ENCODE results near the gene ATP23.

ATP23 gene

GRCh38 chr12:57983858-57984505, 42.6 kb downstream of the ATP23 start:
- no peak for DNase-seq

- DNase-seq: no peak
Measured at GRCh38 chr12:57984629-57985151, 43.3 kb downstream of the ATP23 start.

DNA sequence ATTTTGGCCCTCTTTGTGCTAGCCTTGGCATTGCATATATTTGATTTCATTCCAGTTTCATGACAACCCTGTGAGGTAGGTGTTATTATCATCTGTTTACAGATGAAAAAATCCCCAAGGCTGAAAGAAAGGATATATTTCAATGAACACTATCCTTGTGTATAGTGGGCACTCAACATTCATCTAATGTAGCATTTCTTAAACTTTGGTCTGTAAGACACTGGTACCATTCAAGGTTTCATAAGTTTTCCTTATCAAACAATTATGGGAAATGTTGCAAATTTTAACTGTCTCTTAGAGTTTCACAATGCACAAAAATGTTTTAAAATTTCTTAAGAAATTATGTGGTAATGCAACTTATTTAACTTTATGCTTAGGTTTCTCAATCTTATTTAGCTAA, 44.3 kb downstream of the ATP23 start:
- no peak for DNase-seq

DNA sequence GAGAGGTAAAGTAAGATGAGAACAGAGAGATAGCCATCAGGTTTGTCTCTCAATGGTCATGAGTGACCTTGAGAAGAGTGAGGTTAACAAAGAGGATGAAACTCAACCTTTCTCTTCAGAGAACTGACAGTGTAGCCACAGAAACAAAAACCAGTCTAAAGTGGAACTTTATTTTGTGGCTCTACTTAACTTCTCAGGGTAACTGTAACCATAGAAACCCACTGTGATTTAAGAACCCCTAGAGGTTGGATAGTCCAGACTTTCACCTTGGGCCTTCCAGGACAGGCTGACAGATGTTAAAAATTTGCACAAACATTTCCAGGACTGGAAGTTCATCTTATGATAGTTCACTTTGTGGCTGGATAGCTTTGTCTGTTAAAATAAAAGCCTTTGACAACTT, 48.5 kb downstream of the ATP23 start:
- no peak for DNase-seq

GRCh38 chr12:57990241-57990883, 49.0 kb downstream of the ATP23 start:
- DNase-seq: no peak

- DNase-seq: no peak
Measured at GRCh38 chr12:57992001-57992400, 50.6 kb downstream of the ATP23 start.

GRCh38 chr12:57993030-57993429, 51.7 kb downstream of the ATP23 start:
- DNase-seq: no peak

GRCh38 chr12:57993834-57994233, 52.5 kb downstream of the ATP23 start:
- DNase-seq: no peak

DNA sequence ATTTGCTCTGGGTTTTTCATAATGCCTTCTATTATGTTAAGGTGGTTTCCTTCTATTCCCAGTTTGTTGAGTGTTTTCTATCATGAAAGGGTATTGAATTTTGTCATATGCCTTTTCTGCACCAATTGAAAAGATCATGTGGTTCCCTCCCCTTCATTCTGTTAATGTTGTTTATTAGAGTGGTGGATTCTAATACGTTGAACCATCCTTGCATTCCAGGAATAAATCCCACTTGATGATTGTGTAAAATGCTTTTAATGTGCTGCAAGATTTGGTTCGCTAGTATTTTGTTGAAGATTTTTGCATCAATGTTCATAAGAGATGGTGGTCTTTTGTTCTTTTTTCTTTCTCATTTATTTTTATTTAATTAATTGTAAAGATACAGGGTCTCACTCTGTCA, 55.2 kb downstream of the ATP23 start:
- DNase-seq: no peak

DNA sequence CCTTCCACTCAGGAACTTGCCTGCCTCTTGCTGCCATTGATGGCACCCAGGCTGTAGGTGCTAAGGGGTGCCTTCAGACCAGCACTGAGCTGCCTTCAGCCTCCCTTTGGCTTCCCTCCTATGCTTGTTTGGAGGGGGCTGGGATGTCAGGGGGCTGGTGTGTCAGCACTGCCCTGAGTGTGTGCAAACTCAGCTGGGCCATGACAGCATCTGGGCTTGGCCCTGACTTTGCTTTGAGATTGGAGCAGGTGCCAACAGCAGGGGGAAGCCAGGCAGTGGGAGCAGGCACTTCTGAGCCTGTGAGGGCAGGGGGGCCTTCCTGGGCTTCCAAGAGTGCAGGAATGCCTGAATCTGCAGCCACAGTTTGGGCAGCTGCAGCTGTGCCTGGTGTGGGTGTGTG, 56.9 kb downstream of the ATP23 start:
- no peak for DNase-seq

GRCh38 chr12:58000499-58000898, 59.1 kb downstream of the ATP23 start:
- no peak for DNase-seq

DNA sequence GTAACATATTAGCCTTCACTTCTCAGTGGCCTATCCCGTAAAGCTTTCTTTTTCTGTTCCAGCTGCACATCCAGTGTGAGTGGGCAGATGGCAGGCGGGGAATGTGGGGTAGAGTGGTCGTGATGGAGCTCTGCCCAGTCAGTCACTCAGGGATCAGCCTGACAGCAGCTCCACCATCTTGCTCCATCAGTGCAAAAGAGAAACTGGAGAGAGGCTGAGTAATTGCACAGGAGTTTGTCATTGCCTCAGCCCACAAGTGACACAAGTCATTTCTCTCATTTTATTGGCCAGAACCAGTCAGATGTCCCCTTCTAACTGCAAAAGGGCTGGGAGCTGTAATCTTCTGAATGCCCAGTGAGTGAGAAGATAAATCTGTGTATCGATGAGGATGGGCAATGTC, 66.5 kb downstream of the ATP23 start:
- DNase-seq: no peak

GRCh38 chr12:58008634-58009033, 67.3 kb downstream of the ATP23 start:
- DNase-seq: no peak

Data from effector CD8-positive, alpha-beta T cell (primary cell).